ENCODE data around the gene ZFP57.

ZFP57 gene

DNA sequence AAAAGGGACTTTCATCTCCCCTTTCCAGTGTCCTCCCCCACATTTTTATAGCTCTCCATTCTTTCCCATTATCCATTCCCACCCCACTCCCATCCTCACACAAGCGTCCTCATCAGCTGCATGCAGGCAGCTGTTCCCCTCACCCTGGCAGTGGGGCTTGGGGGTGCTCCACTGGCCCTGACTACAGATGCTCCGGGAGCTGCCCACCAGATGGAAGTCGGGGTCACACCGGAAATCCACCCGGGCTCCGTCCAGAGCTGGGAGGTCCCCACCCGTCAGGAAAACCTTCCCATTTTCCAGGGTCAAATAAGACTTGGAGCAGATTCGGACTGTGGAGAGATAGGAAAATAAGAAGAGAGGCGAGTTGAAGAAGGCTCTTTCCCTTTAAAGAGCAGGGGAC, 50.6 kb downstream of the ZFP57 start:
- H3K79me2 ChIP-seq (ENCODE audit: low read length): no peaks in the 10 kb centered on the region
- DNase-seq: no peak
- TF ChIP-seq EZH2 (optimal IDR thresholded peaks at IDR 0.05; ENCODE audit: low read depth, low read length) (no peak), EZH2phosphoT487 (IDR thresholded peaks at IDR 0.05; ENCODE audit: low read length) (no peak), CTCF (IDR thresholded peaks at IDR 0.05; ENCODE audit: low read length) (no peak)
- H3K9ac ChIP-seq (ENCODE audit: low read length): no peak overlapping the region
- no peak overlapping the region for H3K4me3 ChIP-seq (ENCODE audit: low read length)
- H3K27ac ChIP-seq (ENCODE audit: low read length): no peak overlapping the region
- no peaks in the 10 kb centered on the region for H3K9me3 ChIP-seq (replicated peaks; ENCODE audit: insufficient read depth, low read length)
- no peaks in the 10 kb centered on the region for H3K36me3 ChIP-seq (replicated peaks; ENCODE audit: insufficient read depth, low read length)
- no peaks in the 10 kb centered on the region for H4K20me1 ChIP-seq (ENCODE audit: insufficient read depth, low read length)
- H2AFZ ChIP-seq (ENCODE audit: low read length): no peak overlapping the region
- H3F3A ChIP-seq (ENCODE audit: insufficient read depth, low read length): no peaks in the 10 kb centered on the region
- H3K4me2 ChIP-seq (ENCODE audit: low read depth, low read length): no peak overlapping the region
- H3K4me1 ChIP-seq (ENCODE audit: low read length): 0 out of 2 replicates have a peak, but pooled peaks cover 5% of the 10 kb centered on the region
- no peaks in the 10 kb centered on the region for H3K9me2 ChIP-seq (replicated peaks; ENCODE audit: insufficient read depth, low read length)
- H3K27me3 ChIP-seq (replicated peaks; ENCODE audit: insufficient read depth, low read length): no peaks in the 10 kb centered on the region

GRCh38 chr6:29629571-29629970, 51.4 kb downstream of the ZFP57 start:
- H3K4me1 ChIP-seq (ENCODE audit: low read length): 0 out of 2 replicates have a peak, but pooled peaks cover 5% of the 10 kb centered on the region
- no peak overlapping the region for H3K4me3 ChIP-seq (ENCODE audit: low read length)

GRCh38 chr6:29628419-29629281, 52.3 kb downstream of the ZFP57 start:
- no peaks in the 10 kb centered on the region for H3F3A ChIP-seq (ENCODE audit: insufficient read depth, low read length)
- no peaks in the 10 kb centered on the region for H3K9me3 ChIP-seq (replicated peaks; ENCODE audit: insufficient read depth, low read length)
- DNase-seq: peak; percentile 53
- peak overlapping the region; percentile 97 for H3K4me2 ChIP-seq (ENCODE audit: low read depth, low read length)
- no peak overlapping the region for H3K27ac ChIP-seq (ENCODE audit: low read length)
- no peaks in the 10 kb centered on the region for H3K79me2 ChIP-seq (ENCODE audit: low read length)
- 0 out of 2 replicates have a peak, but pooled peaks cover 5% of the 10 kb centered on the region for H3K4me1 ChIP-seq (ENCODE audit: low read length)
- peak overlapping the region; percentile 83 for H3K4me3 ChIP-seq (ENCODE audit: low read length)
- H3K27me3 ChIP-seq (replicated peaks; ENCODE audit: insufficient read depth, low read length): no peaks in the 10 kb centered on the region
- TF ChIP-seq EZH2phosphoT487 (IDR thresholded peaks at IDR 0.05; ENCODE audit: low read length): no peak
- TF ChIP-seq EZH2 (optimal IDR thresholded peaks at IDR 0.05; ENCODE audit: low read depth, low read length): no peak
- peak; percentile 60 for TF ChIP-seq CTCF (IDR thresholded peaks at IDR 0.05; ENCODE audit: low read length)
- H3K9me2 ChIP-seq (replicated peaks; ENCODE audit: insufficient read depth, low read length): no peaks in the 10 kb centered on the region
- H2AFZ ChIP-seq (ENCODE audit: low read length): peak overlapping the region; percentile 75
- H4K20me1 ChIP-seq (ENCODE audit: insufficient read depth, low read length): no peaks in the 10 kb centered on the region
- H3K36me3 ChIP-seq (replicated peaks; ENCODE audit: insufficient read depth, low read length): no peaks in the 10 kb centered on the region
- H3K9ac ChIP-seq (ENCODE audit: low read length): peak overlapping the region; percentile 42; the same call in 1 of the 2 replicates

More at GRCh38 chr6:29629571-29629970, 51.4 kb downstream of the ZFP57 start:
- Histone ChIP-seq H3K9me3 (replicated peaks; ENCODE audit: insufficient read depth, low read length) (no peaks in the 10 kb centered on the region), H2AFZ (ENCODE audit: low read length) (no peak overlapping the region), H3K9me2 (replicated peaks; ENCODE audit: insufficient read depth, low read length) (no peaks in the 10 kb centered on the region), H3K79me2 (ENCODE audit: low read length) (no peaks in the 10 kb centered on the region), H3F3A (ENCODE audit: insufficient read depth, low read length) (no peaks in the 10 kb centered on the region), H3K36me3 (replicated peaks; ENCODE audit: insufficient read depth, low read length) (no peaks in the 10 kb centered on the region), H3K27me3 (replicated peaks; ENCODE audit: insufficient read depth, low read length) (no peaks in the 10 kb centered on the region), H3K9ac (ENCODE audit: low read length) (no peak overlapping the region), H4K20me1 (ENCODE audit: insufficient read depth, low read length) (no peaks in the 10 kb centered on the region), H3K27ac (ENCODE audit: low read length) (no peak overlapping the region), H3K4me2 (ENCODE audit: low read depth, low read length) (no peak overlapping the region)
- DNase-seq: no peak
- no peak for TF ChIP-seq EZH2phosphoT487 (IDR thresholded peaks at IDR 0.05; ENCODE audit: low read length)
- no peak for TF ChIP-seq EZH2 (optimal IDR thresholded peaks at IDR 0.05; ENCODE audit: low read depth, low read length)
- TF ChIP-seq CTCF (IDR thresholded peaks at IDR 0.05; ENCODE audit: low read length): no peak

Data from MM.1S (cell line).